LNCaP clone FGC (cell line): ENCODE results near the gene IGSF21.

ENCODE experiments used
- DNase-seq: peaks from one replicate; pipeline ENCODE4 v3.0.0-alpha.2; 2011; ENCODE audit warnings: low read depth
- H3K4me3 ChIP-seq: 2 replicates; pipeline ENCODE4 v1.5.1; 2011; ENCODE audit warnings: mild to moderate bottlenecking, low read depth, low read length, control low read depth
- CTCF ChIP-seq: IDR thresholded peaks from 2 replicates; pipeline ENCODE4 v1.5.1; 2012; ENCODE audit warnings: mild to moderate bottlenecking; ENCODE audit not compliant: control insufficient read depth, insufficient read depth; ENCODE audit errors: extremely low read depth

The IGSF21 gene

GRCh38 chr1:18107369-18108298, at the start of gene IGSF21:
TSS of gene IGSF21 (plus strand) at chr1:18107798. CDS start at chr1:18108129, 331 bp downstream.
- TF ChIP-seq CTCF = no peak
- DNase-seq = no peak
- H3K4me3 ChIP-seq = no peak within 1 kb of the TSS

- H3K4me3 ChIP-seq = no peak overlapping the region
- no peak for DNase-seq
- TF ChIP-seq CTCF = no peak
Observed at GRCh38 chr1:18058206-18058921, 49.2 kb upstream of the IGSF21 start.

- no peak overlapping the region for H3K4me3 ChIP-seq
- DNase-seq = peak; percentile 73
- TF ChIP-seq CTCF = no peak
Observed at GRCh38 chr1:18058981-18059605, 48.5 kb upstream of the IGSF21 start.

GRCh38 chr1:18060366-18060765, 47.2 kb upstream of the IGSF21 start:
- no peak overlapping the region for H3K4me3 ChIP-seq
- DNase-seq = no peak
- no peak for TF ChIP-seq CTCF

- DNase-seq = no peak
- TF ChIP-seq CTCF = no peak
- no peak overlapping the region for H3K4me3 ChIP-seq
Observed at GRCh38 chr1:18062185-18062584, 45.4 kb upstream of the IGSF21 start.

GRCh38 chr1:18064534-18064933, 43.1 kb upstream of the IGSF21 start:
- no peak overlapping the region for H3K4me3 ChIP-seq
- TF ChIP-seq CTCF = no peak
- no peak for DNase-seq
